HepG2 (cell line): ENCODE measurements around the gene MACROD2. TPM values are rescaled to one million over a fixed set of nuclear protein-coding genes. Genes with fewer than 3 reads are reported as not detected.

ENCODE experiments used
- ATAC-seq: fragments of 200-7000 bp; cut with Tn5 transposase; 3 replicates; pipeline ENCODE4 v1.9.1; 2020; ENCODE audit warnings: mild to moderate bottlenecking, moderate library complexity
- BruUV-seq: library from RNA; stranded (reverse); fragments of 400-500 nt; replicated peaks from 2 replicates; lab custom pipeline; 2021; lab: Mats Ljungman, UMichigan
- CTCF ChIA-PET: fragments of 300-600 bp; formaldehyde crosslinking; extraction: SDS; loops from one replicate; lab custom pipeline; 2021; ENCODE audit warnings: low total read pairs, inconsistent platforms, low intra/inter-chr PET ratio; lab: Yijun Ruan, JAX
- POLR2A ChIA-PET: fragments of 350-600 bp; sonication (Branson Sonifier 250); formaldehyde crosslinking; loops from one replicate; lab custom pipeline; 2020; ENCODE audit warnings: antibody characterized with exemption, inconsistent platforms; lab: Yijun Ruan, JAX
- DNase-seq: peaks from one replicate; pipeline ENCODE4 v3.0.0-alpha.2; 2015; ENCODE audit warnings: low spot score
- FAIRE-seq: peaks from 3 replicates; lab custom pipeline; 2011; peaks lifted over from hg19 to GRCh38; lab: Jason Lieb, UNC
- H2AFZ ChIP-seq: one replicate; pipeline ENCODE4 v1.6.1; 2011; ENCODE audit warnings: low read length, inconsistent platforms
- H3K27ac ChIP-seq: fragments of 300-600 bp; 3 replicates; pipeline ENCODE4 v1.8.0; 2011; ENCODE audit warnings: mixed run types, mild to moderate bottlenecking, mixed read lengths, low read length, inconsistent platforms; ENCODE audit not compliant: insufficient read depth; ENCODE audit errors: extremely low read length
- H3K27me3 ChIP-seq, 2 experiments: fragments of 200-600 bp in 1 of 2; 2 replicates in 1 of 2; 3 replicates in 1 of 2; pipeline versions ENCODE4 v1.6.0 to v1.8.0; 2011; ENCODE audit warnings: low read length in 2 of 2, mild to moderate bottlenecking in 2 of 2, moderate library complexity in 2 of 2, inconsistent platforms in 1 of 2; ENCODE audit not compliant: insufficient read depth in 2 of 2, control insufficient read depth in 1 of 2
- H3K36me3 ChIP-seq, 2 experiments: fragments of 200-600 bp in 1 of 2; replicated peaks in 1 of 2; 2 replicates in 1 of 2; 3 replicates in 1 of 2; pipeline versions ENCODE4 v1.5.1 to v1.8.0; 2011; ENCODE audit warnings: low read length in 2 of 2, inconsistent platforms in 1 of 2; ENCODE audit not compliant: insufficient read depth in 2 of 2, control insufficient read depth in 1 of 2
- H3K4me1 ChIP-seq: 2 replicates; pipeline ENCODE4 v1.5.1; 2012; ENCODE audit warnings: low read length, inconsistent platforms; ENCODE audit not compliant: insufficient read depth
- H3K4me2 ChIP-seq: 2 replicates; pipeline ENCODE4 v1.6.0; 2011; ENCODE audit warnings: low read depth, low read length, inconsistent platforms
- H3K4me3 ChIP-seq, 3 experiments: fragments of 200-600 bp in 1 of 3; sonication (generic), shearing (Covaris generic) in 1 of 3; replicated peaks in 1 of 3; 2 replicates each; pipeline ENCODE4 v1.5.1; 2011 to 2016; ENCODE audit warnings: low read length in 3 of 3, inconsistent platforms in 2 of 3, low read depth in 2 of 3, mild to moderate bottlenecking in 2 of 3, control low read depth in 1 of 3, mixed read lengths in 1 of 3; ENCODE audit not compliant: insufficient read depth in 1 of 3
- H3K79me2 ChIP-seq: one replicate; pipeline ENCODE4 v1.6.1; 2011; ENCODE audit warnings: low read length, inconsistent platforms; ENCODE audit not compliant: insufficient read depth
- H3K9ac ChIP-seq: 2 replicates; pipeline ENCODE4 v1.6.0; 2011; ENCODE audit warnings: mild to moderate bottlenecking, low read depth, low read length, inconsistent platforms; ENCODE audit not compliant: insufficient read depth
- H3K9me3 ChIP-seq: 2 replicates; pipeline ENCODE4 v1.5.1; 2012; ENCODE audit warnings: mild to moderate bottlenecking, low read length
- H4K20me1 ChIP-seq: 2 replicates; pipeline ENCODE4 v1.6.0; 2011; ENCODE audit warnings: inconsistent platforms, mild to moderate bottlenecking, low read length, moderate library complexity; ENCODE audit not compliant: insufficient read depth
- BCL6 ChIP-seq: IDR thresholded peaks from 2 replicates; pipeline ENCODE4 v1.6.1; 2016; ENCODE audit warnings: missing genetic modification reagents, missing compliant biosample characterization
- GABPA ChIP-seq, 2 experiments: IDR thresholded peaks; 2 replicates each; pipeline ENCODE4 v1.6.1; 2011 to 2016; ENCODE audit warnings: low read depth in 2 of 2, low read length in 1 of 2, missing biosample characterization in 1 of 2, missing genetic modification characterization in 1 of 2
- KAT2B ChIP-seq: fragments of 150-350 bp; IDR thresholded peaks from 2 replicates; pipeline ENCODE4 v1.6.1; 2014; ENCODE audit warnings: low read depth, low read length, borderline replicate concordance
- NCOA2 ChIP-seq: sonication (generic); formaldehyde crosslinking; IDR thresholded peaks from 2 replicates; pipeline ENCODE4 v1.8.0; 2022; ENCODE audit warnings: inconsistent platforms
- SAFB2 ChIP-seq: sonication (generic); formaldehyde crosslinking; IDR thresholded peaks from 2 replicates; pipeline ENCODE4 v1.5.1; 2020; ENCODE audit warnings: missing genetic modification reagents, low read depth, mild to moderate bottlenecking, borderline replicate concordance
- ZNF780A ChIP-seq: sonication (generic); formaldehyde crosslinking; IDR thresholded peaks from 2 replicates; pipeline ENCODE4 v1.8.0; 2022; ENCODE audit warnings: mild to moderate bottlenecking, missing genetic modification reagents, moderate library complexity
- ZNF781 ChIP-seq: sonication (generic); formaldehyde crosslinking; IDR thresholded peaks from 2 replicates; pipeline ENCODE4 v1.5.1; 2020; ENCODE audit warnings: borderline replicate concordance, mild to moderate bottlenecking, missing genetic modification reagents; ENCODE audit errors: not compliant biosample characterization
- ZSCAN20 ChIP-seq: sonication (generic); formaldehyde crosslinking; IDR thresholded peaks from 2 replicates; pipeline ENCODE4 v1.4.0; 2020; ENCODE audit warnings: missing genetic modification reagents, mild to moderate bottlenecking, borderline replicate concordance
- WGBS: methylation state at CpG from one replicate; pipeline ENCODE4 v1.1.6; 2017; ENCODE audit warnings: low lambda C conversion rate; 5-methylcytosine and 5-hydroxymethylcytosine counted together
- in situ Hi-C: cut with HindIII; loops from 2 replicates; pipeline ENCODE4 v1.10.0; 2017; ENCODE audit warnings: low pct_unique_long_range_greater_than_20kb; ENCODE audit not compliant: extremely low pct_ligation_motif_present
- intact Hi-C: fragments of 100-400 bp; cut with micrococcal nuclease; formaldehyde crosslinking; loops from one replicate; pipeline ENCODE4 v1.10.0; 2022; ENCODE audit not compliant: unreplicated experiment
- polyA plus RNA-seq, 8 experiments: library from polyadenylated mRNA; depleted of rRNA in 3 of 8; stranded (reverse) in 7 of 8; unstranded in 1 of 8; fragments of >200 nt; fragmentation: Illumina TruSeq in 4 of 8; extraction: Trizol in 4 of 8; gene quantifications; 2 replicates each; pipeline versions ENCODE4 v1.2.1 to v1.2.3, GENCODE V29; 2011 to 2016; ENCODE audit warnings: low read depth in 4 of 8, missing spikeins in 1 of 8, mixed read lengths in 1 of 8; ENCODE audit not compliant: insufficient read depth in 1 of 8
- total RNA-seq, 5 experiments: library from RNA; depleted of rRNA; stranded (reverse); fragments of >200 nt; fragmentation: Illumina TruSeq; extraction: Trizol; gene quantifications; 2 replicates each; pipeline ENCODE4 v1.2.3, GENCODE V29; 2016; ENCODE audit warnings: low read depth in 1 of 5
- TF ChIP-seq, protein P1 (sequence below): IDR thresholded peaks from 2 replicates; pipeline ENCODE4 v1.6.1; 2016; ENCODE audit warnings: mild to moderate bottlenecking, missing biosample characterization, missing genetic modification reagents
- TF ChIP-seq, protein P2 (sequence below): sonication (generic); formaldehyde crosslinking; IDR thresholded peaks from 2 replicates; pipeline ENCODE4 v1.8.0; 2022; ENCODE audit warnings: missing genetic modification reagents, mild to moderate bottlenecking, inconsistent platforms, borderline replicate concordance

Gene MACROD2
- total and polyA plus RNA-seq, 2 of the 13 experiments (the other 11 are each of a cell fraction or from before 2014, with no cell fraction given) = 0.13 to 0.51 TPM

DNA sequence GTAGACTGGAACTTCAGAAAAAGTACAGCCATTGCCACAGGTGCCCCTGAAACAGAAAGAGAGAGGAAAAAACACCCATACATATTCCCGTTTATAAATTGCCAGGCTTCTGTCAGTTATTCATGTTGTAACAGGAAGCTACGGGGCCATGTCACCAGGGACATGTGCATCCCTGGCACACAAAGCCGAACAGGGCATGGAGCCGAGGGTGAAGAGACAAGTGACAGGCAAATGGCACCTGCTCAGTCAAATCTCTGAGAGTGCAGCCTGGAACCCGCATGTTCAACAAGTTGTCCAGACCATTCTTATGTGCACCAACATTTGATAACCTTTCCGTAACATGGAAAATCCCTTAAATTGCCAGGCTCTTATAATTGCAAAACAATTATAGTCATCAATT, 1837.2 kb downstream of the MACROD2 start:
- no peak overlapping the region for H3K4me2 ChIP-seq
- H3K27ac ChIP-seq = no peak overlapping the region
- H3K79me2 ChIP-seq = no peaks in the 10 kb centered on the region
- CTCF ChIA-PET = no interaction called here
- TF ChIP-seq BCL6 (CRISPR knock-in tag) = no peak
- TF ChIP-seq NCOA2 (CRISPR knock-in tag) = no peak
- TF ChIP-seq GABPA (IDR thresholded peaks at IDR 0.05; ENCODE audit: low read depth, low read length) = no peak
- no peak for TF ChIP-seq GABPA (CRISPR knock-in tag; IDR thresholded peaks at IDR 0.05; ENCODE audit: low read depth)
- no peak for TF ChIP-seq ZNF780A (CRISPR knock-in tag)
- no peak for TF ChIP-seq KAT2B
- TF ChIP-seq, protein P1, sequence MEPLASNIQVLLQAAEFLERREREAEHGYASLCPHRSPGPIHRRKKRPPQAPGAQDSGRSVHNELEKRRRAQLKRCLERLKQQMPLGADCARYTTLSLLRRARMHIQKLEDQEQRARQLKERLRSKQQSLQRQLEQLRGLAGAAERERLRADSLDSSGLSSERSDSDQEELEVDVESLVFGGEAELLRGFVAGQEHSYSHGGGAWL (CRISPR knock-in tag) = no peak
- TF ChIP-seq, protein P2, sequence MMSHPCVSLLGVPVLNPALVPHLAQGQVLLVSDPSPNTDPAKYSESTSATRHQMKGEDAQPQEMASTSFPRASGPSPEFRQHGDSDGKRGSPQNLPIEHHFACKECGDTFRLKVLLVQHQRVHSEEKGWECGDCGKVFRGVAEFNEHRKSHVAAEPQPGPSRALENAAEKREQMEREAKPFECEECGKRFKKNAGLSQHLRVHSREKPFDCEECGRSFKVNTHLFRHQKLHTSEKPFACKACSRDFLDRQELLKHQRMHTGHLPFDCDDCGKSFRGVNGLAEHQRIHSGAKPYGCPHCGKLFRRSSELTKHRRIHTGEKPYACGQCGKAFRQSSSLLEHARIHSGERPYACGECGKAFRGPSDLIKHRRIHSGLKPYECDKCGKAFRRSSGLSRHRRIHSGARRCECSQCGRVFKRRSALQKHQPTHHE (CRISPR knock-in tag) = no peak
- no peak for TF ChIP-seq ZSCAN20
- no peak for TF ChIP-seq ZNF781
- TF ChIP-seq SAFB2 (CRISPR knock-in tag) = no peak
- WGBS = 20% methylated on average over 6 of the region's 6 CpGs
- POLR2A ChIA-PET = no interaction called here
- H3K9ac ChIP-seq = no peak overlapping the region
- H3K4me1 ChIP-seq = no peaks in the 10 kb centered on the region
- H3K36me3 ChIP-seq = no peaks in the 10 kb centered on the region
- H3K9me3 ChIP-seq = peaks cover 79% of the 10 kb centered on the region
- H4K20me1 ChIP-seq = no peaks in the 10 kb centered on the region
- H2AFZ ChIP-seq = no peak overlapping the region
- no peaks in the 10 kb centered on the region for H3K27me3 ChIP-seq
- no peak overlapping the region for H3K4me3 ChIP-seq
- ATAC-seq = no peak
- no TSS peak for BruUV-seq
- DNase-seq = no peak
- no peak for FAIRE-seq
- intact Hi-C loops = loop anchor here (10.0 kb wide), 1 partner anchor 642 kb away; no protein-coding TSS in a partner anchor
- in situ Hi-C loops = no loop called here
